GM12873 (cell line): Measurements from ENCODE around the gene CD96.

Experiments
- CTCF ChIP-seq: IDR thresholded peaks from 2 replicates; pipeline ENCODE4 v1.5.1; 2012; ENCODE audit warnings: low read depth, mild to moderate bottlenecking, moderate library complexity, low read length, control low read depth; ENCODE audit not compliant: insufficient read depth; ENCODE audit errors: missing control alignments

The CD96 gene

DNA sequence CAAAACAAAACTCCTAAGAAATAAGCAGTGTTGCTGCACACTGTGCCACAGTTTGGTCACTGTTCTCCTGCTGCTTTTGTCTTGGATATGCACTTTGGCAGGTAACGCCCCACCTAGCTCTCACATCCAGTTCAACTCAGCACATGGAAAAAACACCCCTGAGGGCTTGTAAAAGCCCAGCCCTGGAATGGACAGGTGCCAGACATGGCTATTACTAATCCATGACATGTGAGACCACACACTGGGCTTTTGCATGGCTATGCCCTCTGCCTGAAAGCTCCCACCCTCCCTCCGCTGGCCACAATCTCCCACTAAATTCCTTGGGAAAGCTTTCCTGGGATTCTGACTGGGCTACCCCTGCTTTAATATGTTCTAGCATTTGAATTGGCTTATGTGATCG, 77.8 kb downstream of the CD96 start:
- no peak for TF ChIP-seq CTCF

DNA sequence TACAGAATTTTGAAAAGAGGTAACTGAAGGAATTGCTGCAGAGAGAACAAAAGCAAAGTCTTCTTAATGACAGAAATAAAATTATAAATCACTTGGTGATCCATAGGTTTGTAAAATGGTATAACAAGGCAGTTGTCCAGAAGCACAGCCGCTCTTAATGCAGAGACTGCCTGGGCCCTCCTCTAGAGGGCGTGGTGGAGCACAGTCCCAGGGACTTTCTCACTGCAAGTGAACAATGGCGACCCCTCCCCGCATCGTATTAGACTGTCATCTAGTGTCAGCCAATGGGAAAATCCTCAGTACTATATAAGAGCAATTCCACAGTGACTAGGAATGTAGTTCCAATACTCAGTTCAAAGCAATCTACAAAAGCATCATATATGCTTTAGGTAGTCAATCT, 79.5 kb downstream of the CD96 start:
- TF ChIP-seq CTCF = peak; percentile 58

- TF ChIP-seq CTCF = no peak
These were observed 85.1 kb downstream of the CD96 start for GRCh38 chr3:111627092-111627491.

- TF ChIP-seq CTCF = no peak
These were observed 93.4 kb downstream of the CD96 start for GRCh38 chr3:111635403-111635802.

DNA sequence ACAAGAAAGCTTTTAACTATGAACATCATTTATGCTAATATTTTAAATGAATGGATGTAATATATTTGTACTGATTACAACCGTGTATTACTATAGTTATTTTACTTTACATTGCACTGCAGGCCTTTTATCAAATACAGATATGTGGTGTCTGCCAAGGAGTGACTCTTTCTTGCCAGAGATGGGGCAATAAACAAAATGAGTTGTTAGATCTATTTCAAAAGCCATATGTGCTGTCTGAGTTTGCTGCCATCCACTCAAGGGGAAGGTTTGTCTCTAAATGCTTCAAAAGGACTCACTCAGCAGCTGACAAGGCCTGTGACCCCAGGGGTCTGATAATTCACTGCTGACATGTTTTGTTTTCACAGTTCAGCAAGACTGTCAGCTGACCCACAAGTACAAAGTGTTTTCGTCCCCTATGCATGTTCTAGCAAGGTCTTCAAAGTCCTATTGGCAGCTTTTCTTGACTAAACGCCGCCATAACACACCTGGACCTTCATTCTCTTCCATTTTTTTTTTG, 94.4 kb downstream of the CD96 start:
- TF ChIP-seq CTCF = no peak

DNA sequence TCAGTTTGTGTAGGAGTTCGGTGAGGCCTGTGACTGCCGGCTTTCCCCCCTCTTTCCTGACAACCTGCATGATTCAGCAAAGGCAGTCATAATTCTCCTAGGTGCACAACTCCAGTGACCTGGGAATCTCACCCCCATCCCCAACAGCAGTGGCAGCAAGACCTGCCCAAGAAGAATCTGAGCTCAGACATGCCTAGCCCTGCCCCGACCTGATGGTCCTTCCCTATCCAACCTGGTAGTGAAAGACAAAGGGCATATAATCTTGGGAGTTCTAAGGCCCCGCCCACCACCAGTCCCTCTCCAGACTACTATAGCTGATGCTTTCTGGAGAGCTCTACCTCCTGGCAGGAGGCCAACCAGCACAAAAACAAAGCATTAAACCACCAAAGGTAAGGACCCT, 97.3 kb downstream of the CD96 start:
- no peak for TF ChIP-seq CTCF

- TF ChIP-seq CTCF = no peak
These were observed 107.1 kb downstream of the CD96 start for GRCh38 chr3:111648991-111649579.
